ENCODE data around the gene CHCHD1.

- no peak for TF ChIP-seq CTCF (IDR thresholded peaks at IDR 0.05; ENCODE audit: poor library complexity)
- TF ChIP-seq EZH2phosphoT487 (IDR thresholded peaks at IDR 0.05; ENCODE audit: low read depth, severe bottlenecking, unreplicated experiment): no peak
Observed at GRCh38 chr10:73818402-73818801, 36.6 kb downstream of the CHCHD1 start.
